ENCODE data around the gene MRPL23. TPM values are rescaled to one million over a fixed set of nuclear protein-coding genes. Genes with fewer than 3 reads are reported as not detected.

Gene MRPL23
- total and polyA plus RNA-seq, 2 donors (not counting 1 experiment from before 2014, with no cell fraction given): 68.2 to 95.3 TPM

DNA sequence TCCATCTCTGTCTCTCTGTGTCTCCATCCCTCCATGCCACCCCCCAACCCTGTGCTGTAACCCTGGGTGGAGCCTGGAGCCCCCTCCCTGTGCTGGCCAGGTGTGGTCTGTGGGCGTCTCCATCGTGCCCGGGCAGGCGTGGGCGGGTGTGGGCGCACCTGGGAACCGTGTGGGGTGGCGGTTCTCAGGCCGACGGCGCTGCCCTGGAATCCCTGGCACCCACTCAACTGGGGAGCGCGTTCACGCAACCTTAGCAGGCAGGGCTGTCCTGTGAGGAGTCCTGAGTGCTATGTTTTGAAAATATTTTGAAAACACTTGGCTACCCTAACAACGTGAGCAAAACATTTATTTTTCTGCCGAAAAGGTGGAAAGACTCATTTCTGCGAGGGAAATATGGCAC, 23.0 kb upstream of the MRPL23 start:
- no peak overlapping the region for H3K4me2 ChIP-seq (ENCODE audit: extremely low read depth, insufficient read depth, low read length)
- no peaks in the 10 kb centered on the region for H3K36me3 ChIP-seq (ENCODE audit: control insufficient read depth, insufficient read depth, low read length)
- no peaks in the 10 kb centered on the region for H3K27me3 ChIP-seq (ENCODE audit: control insufficient read depth, insufficient read depth, low read length)
- no peak overlapping the region for H2AFZ ChIP-seq (ENCODE audit: low read length)
- no peaks in the 10 kb centered on the region for H4K20me1 ChIP-seq (ENCODE audit: control insufficient read depth, extremely low read depth, insufficient read depth, low read length)
- H3K79me2 ChIP-seq (ENCODE audit: control insufficient read depth, insufficient read depth, low read length): no peaks in the 10 kb centered on the region
- DNase-seq (ENCODE audit: low read depth in 2 of 2): no peak
- H3K4me1 ChIP-seq (ENCODE audit: control insufficient read depth, extremely low read depth, insufficient read depth, low read length): no peaks in the 10 kb centered on the region
- no peak overlapping the region for H3K4me3 ChIP-seq (replicated peaks in 1 of 4; ENCODE audit: control extremely low read depth in 1 of 4, insufficient read depth in 1 of 4, low read depth in 3 of 4, low read length in 4 of 4)
- H3K9me3 ChIP-seq (ENCODE audit: control insufficient read depth, insufficient read depth, low read depth, low read length): no peaks in the 10 kb centered on the region
- no peak overlapping the region for H3K27ac ChIP-seq (ENCODE audit: insufficient read depth, low read length)
- TF ChIP-seq EZH2 (IDR thresholded peaks at IDR 0.05; ENCODE audit: low read length, missing control alignments) (no peak), CTCF (conservative IDR thresholded peaks at IDR 0.05 in 1 of 2, IDR thresholded peaks at IDR 0.05 in 1 of 2; ENCODE audit: low read depth in 1 of 2, low read length in 2 of 2) (no peak)
- no peak overlapping the region for H3K9ac ChIP-seq (ENCODE audit: insufficient read depth, low read length)

GRCh38 chr11:1924646-1925372, 22.3 kb upstream of the MRPL23 start:
- no peak overlapping the region for H3K27ac ChIP-seq (ENCODE audit: insufficient read depth, low read length)
- no peaks in the 10 kb centered on the region for H3K4me1 ChIP-seq (ENCODE audit: control insufficient read depth, extremely low read depth, insufficient read depth, low read length)
- H3K27me3 ChIP-seq (ENCODE audit: control insufficient read depth, insufficient read depth, low read length): no peaks in the 10 kb centered on the region
- no peak overlapping the region for H3K4me2 ChIP-seq (ENCODE audit: extremely low read depth, insufficient read depth, low read length)
- no peaks in the 10 kb centered on the region for H3K79me2 ChIP-seq (ENCODE audit: control insufficient read depth, insufficient read depth, low read length)
- no peaks in the 10 kb centered on the region for H4K20me1 ChIP-seq (ENCODE audit: control insufficient read depth, extremely low read depth, insufficient read depth, low read length)
- no peaks in the 10 kb centered on the region for H3K9me3 ChIP-seq (ENCODE audit: control insufficient read depth, insufficient read depth, low read depth, low read length)
- no peaks in the 10 kb centered on the region for H3K36me3 ChIP-seq (ENCODE audit: control insufficient read depth, insufficient read depth, low read length)
- DNase-seq (ENCODE audit: low read depth in 2 of 2): no peak
- H2AFZ ChIP-seq (ENCODE audit: low read length): no peak overlapping the region
- no peak overlapping the region for H3K4me3 ChIP-seq (replicated peaks in 1 of 4; ENCODE audit: control extremely low read depth in 1 of 4, insufficient read depth in 1 of 4, low read depth in 3 of 4, low read length in 4 of 4)
- H3K9ac ChIP-seq (ENCODE audit: insufficient read depth, low read length): no peak overlapping the region
- TF ChIP-seq CTCF (conservative IDR thresholded peaks at IDR 0.05 in 1 of 2, IDR thresholded peaks at IDR 0.05 in 1 of 2; ENCODE audit: low read depth in 1 of 2, low read length in 2 of 2): no peak
- no peak for TF ChIP-seq EZH2 (IDR thresholded peaks at IDR 0.05; ENCODE audit: low read length, missing control alignments)

GRCh38 chr11:1925373-1926155, 21.6 kb upstream of the MRPL23 start:
- Histone ChIP-seq H3K4me2 (ENCODE audit: extremely low read depth, insufficient read depth, low read length) (no peak overlapping the region), H3K79me2 (ENCODE audit: control insufficient read depth, insufficient read depth, low read length) (no peaks in the 10 kb centered on the region), H3K27ac (ENCODE audit: insufficient read depth, low read length) (no peak overlapping the region), H3K9ac (ENCODE audit: insufficient read depth, low read length) (no peak overlapping the region), H3K9me3 (ENCODE audit: control insufficient read depth, insufficient read depth, low read depth, low read length) (no peaks in the 10 kb centered on the region), H3K27me3 (ENCODE audit: control insufficient read depth, insufficient read depth, low read length) (no peaks in the 10 kb centered on the region), H3K4me1 (ENCODE audit: control insufficient read depth, extremely low read depth, insufficient read depth, low read length) (no peaks in the 10 kb centered on the region), H4K20me1 (ENCODE audit: control insufficient read depth, extremely low read depth, insufficient read depth, low read length) (no peaks in the 10 kb centered on the region), H3K4me3 (replicated peaks in 1 of 4; ENCODE audit: control extremely low read depth in 1 of 4, insufficient read depth in 1 of 4, low read depth in 3 of 4, low read length in 4 of 4) (no peak overlapping the region), H3K36me3 (ENCODE audit: control insufficient read depth, insufficient read depth, low read length) (no peaks in the 10 kb centered on the region), H2AFZ (ENCODE audit: low read length) (no peak overlapping the region)
- TF ChIP-seq CTCF (conservative IDR thresholded peaks at IDR 0.05 in 1 of 2, IDR thresholded peaks at IDR 0.05 in 1 of 2; ENCODE audit: low read depth in 1 of 2, low read length in 2 of 2) (no peak), EZH2 (IDR thresholded peaks at IDR 0.05; ENCODE audit: low read length, missing control alignments) (no peak)
- no peak for DNase-seq (ENCODE audit: low read depth in 2 of 2)
